ENCODE measurements around the gene SETD4.
A peak's percentile ranks its signal among the peaks of the same experiment; 100 is the strongest.
"Not testable (repeated sequence)": the region's sequence is repeated elsewhere in the genome, so short reads cannot be mapped to it uniquely, and the experiment has no call there.

The SETD4 gene

GRCh38 chr21:36079010-36079649 is 18.8 kb upstream of the SETD4 start:
- no peak for DNase-seq (ENCODE audit: low read depth)

- DNase-seq (ENCODE audit: low read depth), result no peak
Measured at GRCh38 chr21:36077758-36078157, 17.4 kb upstream of the SETD4 start.

- no peak for DNase-seq (ENCODE audit: low read depth)
Measured at GRCh38 chr21:36076878-36077655, 16.7 kb upstream of the SETD4 start.

- no peak for DNase-seq (ENCODE audit: low read depth)
Measured at GRCh38 chr21:36075953-36076352, 15.6 kb upstream of the SETD4 start.

GRCh38 chr21:36075171-36075570 is 14.8 kb upstream of the SETD4 start:
- no peak for DNase-seq (ENCODE audit: low read depth)

- not testable (repeated sequence) for DNase-seq (ENCODE audit: low read depth)
Measured at GRCh38 chr21:36073911-36074310, 13.6 kb upstream of the SETD4 start.

GRCh38 chr21:36073181-36073580 is 12.9 kb upstream of the SETD4 start:
- DNase-seq (ENCODE audit: low read depth), result no peak

GRCh38 chr21:36072453-36073162 is 12.3 kb upstream of the SETD4 start:
- no peak for DNase-seq (ENCODE audit: low read depth)

- DNase-seq (ENCODE audit: low read depth), result no peak
Measured at GRCh38 chr21:36070999-36071398, 10.7 kb upstream of the SETD4 start.

GRCh38 chr21:36069713-36070583 is 9.6 kb upstream of the SETD4 start, which contains the start of gene CBR1:
Gene CBR1 (plus strand): TSS chr21:36070024. CDS start chr21:36070116, 92 bp downstream.
- peak; percentile 71 for DNase-seq (ENCODE audit: low read depth)

- no peak for DNase-seq (ENCODE audit: low read depth)
Measured at GRCh38 chr21:36068748-36069398, 8.5 kb upstream of the SETD4 start.

- DNase-seq (ENCODE audit: low read depth), result no peak
Measured at GRCh38 chr21:36065497-36066036, 5.2 kb upstream of the SETD4 start.

GRCh38 chr21:36064085-36064460 is 3.7 kb upstream of the SETD4 start:
- no peak for DNase-seq (ENCODE audit: low read depth)

GRCh38 chr21:36063375-36064084 is 3.2 kb upstream of the SETD4 start:
- no peak for DNase-seq (ENCODE audit: low read depth)

GRCh38 chr21:36061445-36061844 is 1.1 kb upstream of the SETD4 start:
- no peak for DNase-seq (ENCODE audit: low read depth)

GRCh38 chr21:36059823-36060158 is 535 bp downstream of the SETD4 start:
- DNase-seq (ENCODE audit: low read depth), result peak; percentile 3

- no peak for DNase-seq (ENCODE audit: low read depth)
Measured at GRCh38 chr21:36055551-36055950, 4.8 kb downstream of the SETD4 start.

GRCh38 chr21:36053715-36054062 is 6.6 kb downstream of the SETD4 start:
- no peak for DNase-seq (ENCODE audit: low read depth)

- DNase-seq (ENCODE audit: low read depth), result no peak
Measured at GRCh38 chr21:36052860-36053714, 7.2 kb downstream of the SETD4 start.

- DNase-seq (ENCODE audit: low read depth), result no peak
Measured at GRCh38 chr21:36048357-36048756, 12.0 kb downstream of the SETD4 start.
